Right atrium auricular region (tissue), 2 donors: Measurements from ENCODE around the gene DYRK1A. TPM values are rescaled to one million over a fixed set of nuclear protein-coding genes. Genes with fewer than 3 reads are reported as not detected.
A peak's percentile ranks its signal among the peaks of the same experiment; 100 is the strongest.

Source experiments
- DNase-seq: peaks from one replicate; pipeline ENCODE4 v3.0.0-alpha.2; 2019; ENCODE audit warnings: low spot score
- H3K27ac ChIP-seq, 2 donors: fragments of 200-600 bp; sonication (generic); 1 replicate in 1 of 2; 2 replicates in 1 of 2; pipeline ENCODE4 v1.5.1; 2016 to 2019
- H3K27me3 ChIP-seq, 2 donors: fragments of 200-600 bp; sonication (generic); one replicate each; pipeline versions ENCODE4 v1.5.1 to v1.6.0; 2017 to 2019
- H3K36me3 ChIP-seq: fragments of 200-600 bp; sonication (generic); one replicate; pipeline ENCODE4 v1.5.1; 2016
- H3K4me1 ChIP-seq, 2 donors: fragments of 200-600 bp; sonication (generic); one replicate each; pipeline versions ENCODE4 v1.5.1 to v1.6.0; 2017 to 2019
- H3K4me3 ChIP-seq, 2 donors: fragments of 200-600 bp; sonication (generic); 1 replicate in 1 of 2; 2 replicates in 1 of 2; pipeline ENCODE4 v1.5.1; 2017 to 2019; ENCODE audit warnings: mild to moderate bottlenecking in 1 of 2, moderate library complexity in 1 of 2
- H3K9me3 ChIP-seq, 2 donors: fragments of 200-600 bp; sonication (generic); one replicate each; pipeline ENCODE4 v1.5.1; 2019
- total RNA-seq, 2 donors: library from RNA; depleted of rRNA; stranded (reverse); fragments of >200 nt; gene quantifications; one replicate each; pipeline ENCODE4 v1.1.0, GENCODE V29; 2016
- TF ChIP-seq, protein P1 (sequence below), 2 donors: fragments of 200-600 bp; sonication (generic); IDR thresholded peaks; one replicate each; pipeline ENCODE4 v1.5.1; 2019; ENCODE audit warnings: antibody characterized with exemption in 2 of 2

The DYRK1A gene
- total RNA-seq, 2 donors from 2014 or later = 69.3 to 94.7 TPM

DNA sequence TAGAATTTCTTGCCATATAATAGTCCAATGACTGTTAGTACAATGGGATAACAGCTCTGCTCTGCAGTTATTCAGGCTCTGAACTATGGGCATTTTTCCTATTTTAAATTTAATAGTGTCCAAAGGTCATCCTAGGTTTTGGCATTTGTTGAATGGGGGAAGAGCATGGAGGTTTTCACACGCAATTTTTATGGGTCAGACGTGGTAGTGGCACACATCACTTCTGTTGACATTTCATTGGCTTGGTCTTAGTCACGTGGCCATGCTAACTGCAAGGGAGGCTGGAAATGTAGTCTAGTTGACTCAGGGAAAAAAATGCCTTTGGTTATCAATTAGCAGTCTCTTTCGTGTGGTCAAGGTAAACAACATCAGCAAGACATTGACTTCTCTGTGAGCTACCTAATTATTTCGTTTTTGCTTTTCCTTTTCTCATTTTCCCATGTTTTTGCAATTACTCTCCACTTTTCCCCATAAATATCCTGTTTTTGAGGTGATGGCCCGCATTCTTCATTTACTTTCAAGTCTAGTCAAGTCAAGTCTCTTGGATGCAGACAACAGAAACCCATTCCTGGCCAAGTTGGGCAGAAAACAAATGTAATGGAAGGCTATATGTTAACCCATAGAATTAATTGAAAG lies 82.8 kb downstream of the DYRK1A start:
- Histone ChIP-seq H3K4me3 (no peak overlapping the region), H3K36me3 (no peaks in the 10 kb centered on the region), H3K27me3 (no peaks in the 10 kb centered on the region), H3K27ac (no peak overlapping the region), H3K9me3 (no peaks in the 10 kb centered on the region), H3K4me1 (peaks cover 0 to 93% of the 10 kb centered on the region in 2 donors)
- TF ChIP-seq, protein P1, sequence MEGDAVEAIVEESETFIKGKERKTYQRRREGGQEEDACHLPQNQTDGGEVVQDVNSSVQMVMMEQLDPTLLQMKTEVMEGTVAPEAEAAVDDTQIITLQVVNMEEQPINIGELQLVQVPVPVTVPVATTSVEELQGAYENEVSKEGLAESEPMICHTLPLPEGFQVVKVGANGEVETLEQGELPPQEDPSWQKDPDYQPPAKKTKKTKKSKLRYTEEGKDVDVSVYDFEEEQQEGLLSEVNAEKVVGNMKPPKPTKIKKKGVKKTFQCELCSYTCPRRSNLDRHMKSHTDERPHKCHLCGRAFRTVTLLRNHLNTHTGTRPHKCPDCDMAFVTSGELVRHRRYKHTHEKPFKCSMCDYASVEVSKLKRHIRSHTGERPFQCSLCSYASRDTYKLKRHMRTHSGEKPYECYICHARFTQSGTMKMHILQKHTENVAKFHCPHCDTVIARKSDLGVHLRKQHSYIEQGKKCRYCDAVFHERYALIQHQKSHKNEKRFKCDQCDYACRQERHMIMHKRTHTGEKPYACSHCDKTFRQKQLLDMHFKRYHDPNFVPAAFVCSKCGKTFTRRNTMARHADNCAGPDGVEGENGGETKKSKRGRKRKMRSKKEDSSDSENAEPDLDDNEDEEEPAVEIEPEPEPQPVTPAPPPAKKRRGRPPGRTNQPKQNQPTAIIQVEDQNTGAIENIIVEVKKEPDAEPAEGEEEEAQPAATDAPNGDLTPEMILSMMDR (IDR thresholded peaks at IDR 0.05) = no peak
- DNase-seq = no peak

DNA sequence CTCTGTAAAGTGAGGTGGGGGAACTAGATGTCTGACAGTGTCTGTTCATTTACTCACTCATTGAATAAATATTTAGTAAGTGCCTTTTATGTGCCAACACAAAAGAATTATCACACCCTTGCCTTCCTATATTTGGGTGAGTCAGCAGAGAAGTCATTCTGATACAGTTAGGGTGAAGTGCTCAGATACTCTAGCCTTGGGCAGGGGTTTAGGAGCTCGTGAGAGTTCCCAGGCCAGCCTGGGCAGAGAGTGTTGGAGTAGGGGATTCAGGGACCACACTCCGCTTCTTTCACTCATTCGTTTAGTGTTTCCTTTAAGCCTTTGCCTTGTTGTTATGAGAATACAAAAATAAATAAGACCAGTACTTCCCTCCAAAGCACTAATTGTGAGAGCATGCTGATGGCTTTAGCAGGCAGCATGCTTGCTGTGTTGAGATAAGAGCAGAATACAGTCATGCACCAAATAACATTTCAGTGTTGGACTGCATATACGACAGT lies 83.9 kb downstream of the DYRK1A start:
- no peaks in the 10 kb centered on the region for H3K27me3 ChIP-seq
- peaks cover 0 to 93% of the 10 kb centered on the region in 2 donors for H3K4me1 ChIP-seq
- H3K27ac ChIP-seq = peak overlapping the region in 1 of 2 donors; percentile 38
- H3K4me3 ChIP-seq = no peak overlapping the region
- DNase-seq = no peak
- no peaks in the 10 kb centered on the region for H3K36me3 ChIP-seq
- TF ChIP-seq, protein P1 (IDR thresholded peaks at IDR 0.05) = no peak
- H3K9me3 ChIP-seq = no peaks in the 10 kb centered on the region

DNA sequence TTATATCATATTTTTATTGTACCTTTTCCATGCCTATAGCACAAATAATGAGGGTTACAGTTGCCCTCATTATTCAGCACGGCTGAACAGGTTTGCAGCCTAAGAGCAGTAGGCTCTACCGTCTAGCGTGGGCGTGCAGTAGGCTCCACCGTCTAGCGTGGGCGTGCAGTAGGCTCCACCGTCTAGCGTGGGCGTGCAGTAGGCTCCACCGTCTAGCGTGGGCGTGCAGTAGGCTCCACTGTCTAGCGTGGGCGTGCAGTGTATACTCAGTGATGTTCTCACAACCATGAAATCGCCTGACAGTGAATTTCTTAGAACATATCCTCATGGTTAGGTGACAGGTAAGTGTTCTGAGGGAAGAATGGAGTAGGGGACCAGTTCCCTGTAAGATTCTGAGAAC lies 84.9 kb downstream of the DYRK1A start:
- TF ChIP-seq, protein P1 (IDR thresholded peaks at IDR 0.05) = no peak
- Histone ChIP-seq H3K9me3 (no peaks in the 10 kb centered on the region), H3K4me1 (peaks cover 0 to 93% of the 10 kb centered on the region in 2 donors), H3K27me3 (no peaks in the 10 kb centered on the region), H3K27ac (peak overlapping the region in 1 of 2 donors; percentile 67), H3K4me3 (no peak overlapping the region), H3K36me3 (no peaks in the 10 kb centered on the region)
- no peak for DNase-seq

DNA sequence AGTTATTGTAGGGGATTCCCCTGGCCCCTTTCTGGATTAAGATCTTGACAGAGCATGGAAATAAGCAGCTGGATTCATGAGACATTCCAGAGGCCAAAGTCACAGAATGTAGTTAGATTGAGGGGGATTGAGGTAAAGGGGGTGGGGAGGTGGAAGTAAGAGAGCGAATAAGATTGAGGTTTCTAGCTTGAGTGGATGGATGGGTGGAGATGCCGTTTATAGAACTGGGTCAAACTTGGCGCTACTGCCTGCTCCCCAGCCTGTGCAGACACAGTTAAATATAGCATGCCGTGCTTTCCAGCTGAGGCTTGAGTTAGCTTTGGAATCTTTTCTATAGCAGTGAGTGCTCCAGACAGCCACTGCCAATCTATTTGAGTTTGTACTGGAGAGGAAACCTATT lies 85.7 kb downstream of the DYRK1A start:
- H3K9me3 ChIP-seq = no peaks in the 10 kb centered on the region
- DNase-seq = no peak
- no peaks in the 10 kb centered on the region for H3K27me3 ChIP-seq
- peaks cover 0 to 95% of the 10 kb centered on the region in 2 donors for H3K4me1 ChIP-seq
- H3K36me3 ChIP-seq = no peaks in the 10 kb centered on the region
- H3K4me3 ChIP-seq = no peak overlapping the region
- TF ChIP-seq, protein P1 (IDR thresholded peaks at IDR 0.05) = no peak
- H3K27ac ChIP-seq = peak overlapping the region; percentile 61 to 67

DNA sequence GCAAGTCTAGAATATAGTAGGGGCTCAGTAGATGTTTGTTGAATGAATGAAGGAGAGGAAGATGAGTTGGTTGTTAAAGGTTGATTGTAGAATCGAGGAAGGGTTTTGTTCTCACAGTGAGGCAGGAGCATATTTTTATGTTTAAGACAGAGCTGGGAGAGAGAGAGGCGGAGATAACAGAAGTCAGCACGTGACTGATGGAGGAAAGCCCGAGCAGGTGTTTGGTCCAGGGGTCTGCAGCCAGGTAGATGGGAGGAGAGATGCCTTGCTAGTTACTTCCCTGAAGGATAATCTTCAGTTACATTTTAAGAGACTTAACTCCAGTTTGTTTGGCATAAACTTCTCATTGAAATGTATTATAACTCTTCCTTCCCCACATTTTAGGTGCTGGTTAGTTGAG lies 86.8 kb downstream of the DYRK1A start:
- Histone ChIP-seq H3K4me3 (no peak overlapping the region), H3K27me3 (no peaks in the 10 kb centered on the region), H3K9me3 (no peaks in the 10 kb centered on the region), H3K36me3 (no peaks in the 10 kb centered on the region), H3K4me1 (peaks cover 0 to 95% of the 10 kb centered on the region in 2 donors), H3K27ac (peak overlapping the region; percentile 61 to 67)
- TF ChIP-seq, protein P1 (IDR thresholded peaks at IDR 0.05) = no peak
- DNase-seq = no peak
